ENCODE results near the gene C6orf136. TPM values are rescaled to one million over a fixed set of nuclear protein-coding genes. Genes with fewer than 3 reads are reported as not detected.
A peak's percentile ranks its signal among the peaks of the same experiment; 100 is the strongest.

The C6orf136 gene
- total and polyA plus RNA-seq, 9 of the 15 experiments (the other 6 are each of a cell fraction or from before 2014, with no cell fraction given): 14.1 to 63.1 (median 18.4) TPM

DNA sequence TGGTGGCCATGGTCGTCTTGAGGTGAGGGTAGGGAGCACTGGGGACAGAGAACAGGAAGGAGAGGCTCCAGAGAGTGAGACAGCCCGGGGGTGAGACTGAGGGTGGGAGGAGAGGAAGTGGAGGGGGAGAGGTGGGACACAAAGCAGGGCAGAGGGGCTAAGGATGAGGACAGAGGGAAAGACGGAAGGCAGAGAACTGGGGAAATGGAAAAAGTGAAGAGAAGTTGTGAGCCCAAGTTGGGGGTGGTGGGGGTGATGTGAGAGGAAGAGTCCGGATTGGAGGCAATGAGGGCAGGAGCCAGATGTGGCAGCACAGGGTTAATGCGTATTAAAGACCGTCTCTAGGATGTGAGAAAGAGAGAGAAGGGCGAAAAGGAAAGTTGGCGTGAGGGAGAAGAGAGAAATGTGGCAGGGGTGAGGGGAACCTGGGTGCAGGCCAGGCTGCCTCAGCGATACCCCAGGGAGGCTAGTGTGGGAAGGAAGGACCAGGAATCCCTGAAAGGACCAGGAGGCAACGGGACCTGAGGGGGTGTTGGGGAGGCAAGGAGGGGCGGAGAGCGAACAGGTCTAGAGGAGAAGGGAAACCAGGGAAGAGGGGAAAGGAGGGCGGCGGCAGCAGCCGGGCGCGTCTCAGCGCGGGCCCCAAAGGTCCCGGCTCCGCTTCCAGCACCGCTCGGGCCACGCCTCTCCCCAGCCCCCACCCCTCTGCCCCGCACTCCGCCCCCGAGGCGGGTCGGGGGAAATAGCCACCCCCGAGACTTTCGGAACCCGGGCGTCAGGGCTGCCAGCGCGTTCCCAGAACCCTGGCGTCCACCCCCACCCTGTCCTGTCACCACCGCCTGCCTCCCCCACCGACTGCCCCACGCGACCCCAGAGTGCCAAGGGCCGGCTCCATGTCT lies 39.3 kb downstream of the C6orf136 start, which contains the start of gene PPP1R18 (continued):
- peak; percentile 82 for TF ChIP-seq PRDM10 (IDR thresholded peaks at IDR 0.05; ENCODE audit: partially characterized antibody)
- no peak for TF ChIP-seq ZNF277 (CRISPR knock-in tag; IDR thresholded peaks at IDR 0.05; ENCODE audit: borderline replicate concordance)
- TF ChIP-seq RBM34 (IDR thresholded peaks at IDR 0.05; ENCODE audit: borderline replicate concordance, insufficient read depth, low read length): no peak
- no peak for TF ChIP-seq CBX5 (IDR thresholded peaks at IDR 0.05; ENCODE audit: borderline replicate concordance, low read depth)
- TF ChIP-seq CCAR2 (IDR thresholded peaks at IDR 0.05; ENCODE audit: low read depth, low read length): no peak
- no peak for TF ChIP-seq DIDO1 (tag; IDR thresholded peaks at IDR 0.05; ENCODE audit: low read depth)
- TF ChIP-seq, protein P1, sequence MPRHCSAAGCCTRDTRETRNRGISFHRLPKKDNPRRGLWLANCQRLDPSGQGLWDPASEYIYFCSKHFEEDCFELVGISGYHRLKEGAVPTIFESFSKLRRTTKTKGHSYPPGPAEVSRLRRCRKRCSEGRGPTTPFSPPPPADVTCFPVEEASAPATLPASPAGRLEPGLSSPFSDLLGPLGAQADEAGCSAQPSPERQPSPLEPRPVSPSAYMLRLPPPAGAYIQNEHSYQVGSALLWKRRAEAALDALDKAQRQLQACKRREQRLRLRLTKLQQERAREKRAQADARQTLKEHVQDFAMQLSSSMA (CRISPR knock-in tag; IDR thresholded peaks at IDR 0.05): no peak
- no peak for TF ChIP-seq ILF3 (IDR thresholded peaks at IDR 0.05; ENCODE audit: borderline replicate concordance)
- no peak for TF ChIP-seq POLR2H (tag; IDR thresholded peaks at IDR 0.05; ENCODE audit: low read depth)
- TF ChIP-seq NFYB (IDR thresholded peaks at IDR 0.05; ENCODE audit: extremely low read depth, insufficient read length): no peak
- TF ChIP-seq BRF1 (IDR thresholded peaks at IDR 0.05; ENCODE audit: borderline replicate concordance, extremely low read depth, insufficient read length): no peak
- TF ChIP-seq USF1 (CRISPR knock-in tag; IDR thresholded peaks at IDR 0.05): no peak; the same call in 1 of the 2 replicates
- TF ChIP-seq SMARCA4 (IDR thresholded peaks at IDR 0.05): peak; percentile 50; the same call in 1 of the 2 replicates
- no peak for TF ChIP-seq SP2 (IDR thresholded peaks at IDR 0.05; ENCODE audit: extremely low read depth, low read depth, low read length, poor library complexity, severe bottlenecking)
- TF ChIP-seq, protein P2, sequence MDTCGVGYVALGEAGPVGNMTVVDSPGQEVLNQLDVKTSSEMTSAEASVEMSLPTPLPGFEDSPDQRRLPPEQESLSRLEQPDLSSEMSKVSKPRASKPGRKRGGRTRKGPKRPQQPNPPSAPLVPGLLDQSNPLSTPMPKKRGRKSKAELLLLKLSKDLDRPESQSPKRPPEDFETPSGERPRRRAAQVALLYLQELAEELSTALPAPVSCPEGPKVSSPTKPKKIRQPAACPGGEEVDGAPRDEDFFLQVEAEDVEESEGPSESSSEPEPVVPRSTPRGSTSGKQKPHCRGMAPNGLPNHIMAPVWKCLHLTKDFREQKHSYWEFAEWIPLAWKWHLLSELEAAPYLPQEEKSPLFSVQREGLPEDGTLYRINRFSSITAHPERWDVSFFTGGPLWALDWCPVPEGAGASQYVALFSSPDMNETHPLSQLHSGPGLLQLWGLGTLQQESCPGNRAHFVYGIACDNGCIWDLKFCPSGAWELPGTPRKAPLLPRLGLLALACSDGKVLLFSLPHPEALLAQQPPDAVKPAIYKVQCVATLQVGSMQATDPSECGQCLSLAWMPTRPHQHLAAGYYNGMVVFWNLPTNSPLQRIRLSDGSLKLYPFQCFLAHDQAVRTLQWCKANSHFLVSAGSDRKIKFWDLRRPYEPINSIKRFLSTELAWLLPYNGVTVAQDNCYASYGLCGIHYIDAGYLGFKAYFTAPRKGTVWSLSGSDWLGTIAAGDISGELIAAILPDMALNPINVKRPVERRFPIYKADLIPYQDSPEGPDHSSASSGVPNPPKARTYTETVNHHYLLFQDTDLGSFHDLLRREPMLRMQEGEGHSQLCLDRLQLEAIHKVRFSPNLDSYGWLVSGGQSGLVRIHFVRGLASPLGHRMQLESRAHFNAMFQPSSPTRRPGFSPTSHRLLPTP (IDR thresholded peaks at IDR 0.05; ENCODE audit: borderline replicate concordance, extremely low read depth, insufficient read length): no peak
- peak; percentile 61; the same call in 1 of the 2 replicates for TF ChIP-seq BCOR (IDR thresholded peaks at IDR 0.05)

All from K562 (cell line).